ENCODE measurements around the gene LDLRAP1.

LDLRAP1 gene

GRCh38 chr1:25607123-25607522 is 63.7 kb downstream of the LDLRAP1 start:
- H3K4me1 ChIP-seq (ENCODE audit: insufficient read depth, low read length, poor library complexity, severe bottlenecking) = peaks cover 5% of the 10 kb centered on the region
- H3K4me3 ChIP-seq (ENCODE audit: low read length, poor library complexity, severe bottlenecking) = no peak overlapping the region
- no peaks in the 10 kb centered on the region for H3K36me3 ChIP-seq (ENCODE audit: insufficient read depth, low read length)
- no peak overlapping the region for H3K4me2 ChIP-seq (ENCODE audit: low read depth, low read length, poor library complexity, severe bottlenecking)
- H2AFZ ChIP-seq (ENCODE audit: low read length) = no peak overlapping the region
- H3K9me3 ChIP-seq (ENCODE audit: insufficient read depth, low read depth, low read length) = no peaks in the 10 kb centered on the region
- no peaks in the 10 kb centered on the region for H3F3A ChIP-seq (ENCODE audit: low read depth)
- peaks cover 9% of the 10 kb centered on the region for H3K27me3 ChIP-seq (ENCODE audit: insufficient read depth, low read length, poor library complexity, severe bottlenecking)
- TF ChIP-seq EZH2phosphoT487 (IDR thresholded peaks at IDR 0.05; ENCODE audit: borderline replicate concordance) = no peak
- TF ChIP-seq CTCF (conservative IDR thresholded peaks at IDR 0.05; ENCODE audit: low read length) = no peak
- H3K79me2 ChIP-seq (ENCODE audit: insufficient read depth, low read length) = no peaks in the 10 kb centered on the region
- no peaks in the 10 kb centered on the region for H3K9me2 ChIP-seq (replicated peaks; ENCODE audit: low read depth, low read length)
- no peaks in the 10 kb centered on the region for H4K20me1 ChIP-seq (ENCODE audit: insufficient read depth, low read length, poor library complexity, severe bottlenecking)
- no peak overlapping the region for H3K9ac ChIP-seq (ENCODE audit: low read depth, low read length, poor library complexity, severe bottlenecking)

- Histone ChIP-seq H3K36me3 (ENCODE audit: insufficient read depth, low read length) (no peaks in the 10 kb centered on the region), H3K4me3 (ENCODE audit: low read length, poor library complexity, severe bottlenecking) (no peak overlapping the region), H3K9ac (ENCODE audit: low read depth, low read length, poor library complexity, severe bottlenecking) (no peak overlapping the region), H3K27me3 (ENCODE audit: insufficient read depth, low read length, poor library complexity, severe bottlenecking) (peaks cover 9% of the 10 kb centered on the region), H4K20me1 (ENCODE audit: insufficient read depth, low read length, poor library complexity, severe bottlenecking) (no peaks in the 10 kb centered on the region), H3K9me2 (replicated peaks; ENCODE audit: low read depth, low read length) (no peaks in the 10 kb centered on the region), H3K4me2 (ENCODE audit: low read depth, low read length, poor library complexity, severe bottlenecking) (peak overlapping the region; percentile 58), H2AFZ (ENCODE audit: low read length) (no peak overlapping the region), H3K9me3 (ENCODE audit: insufficient read depth, low read depth, low read length) (no peaks in the 10 kb centered on the region), H3K4me1 (ENCODE audit: insufficient read depth, low read length, poor library complexity, severe bottlenecking) (peaks cover 5% of the 10 kb centered on the region), H3F3A (ENCODE audit: low read depth) (no peaks in the 10 kb centered on the region), H3K79me2 (ENCODE audit: insufficient read depth, low read length) (no peaks in the 10 kb centered on the region)
- TF ChIP-seq EZH2phosphoT487 (IDR thresholded peaks at IDR 0.05; ENCODE audit: borderline replicate concordance) = no peak
- peak; percentile 48 for TF ChIP-seq CTCF (conservative IDR thresholded peaks at IDR 0.05; ENCODE audit: low read length)
These were observed 65.2 kb downstream of the LDLRAP1 start for GRCh38 chr1:25608488-25609178.

GRCh38 chr1:25609921-25610320 is 66.5 kb downstream of the LDLRAP1 start:
- TF ChIP-seq EZH2phosphoT487 (IDR thresholded peaks at IDR 0.05; ENCODE audit: borderline replicate concordance) (no peak), CTCF (conservative IDR thresholded peaks at IDR 0.05; ENCODE audit: low read length) (no peak)
- H3K9me3 ChIP-seq (ENCODE audit: insufficient read depth, low read depth, low read length) = no peaks in the 10 kb centered on the region
- H2AFZ ChIP-seq (ENCODE audit: low read length) = no peak overlapping the region
- no peaks in the 10 kb centered on the region for H3K9me2 ChIP-seq (replicated peaks; ENCODE audit: low read depth, low read length)
- H3K79me2 ChIP-seq (ENCODE audit: insufficient read depth, low read length) = no peaks in the 10 kb centered on the region
- peaks cover 5% of the 10 kb centered on the region for H3K4me1 ChIP-seq (ENCODE audit: insufficient read depth, low read length, poor library complexity, severe bottlenecking)
- H3K4me3 ChIP-seq (ENCODE audit: low read length, poor library complexity, severe bottlenecking) = no peak overlapping the region
- H3F3A ChIP-seq (ENCODE audit: low read depth) = no peaks in the 10 kb centered on the region
- H3K36me3 ChIP-seq (ENCODE audit: insufficient read depth, low read length) = no peaks in the 10 kb centered on the region
- peaks cover 9% of the 10 kb centered on the region for H3K27me3 ChIP-seq (ENCODE audit: insufficient read depth, low read length, poor library complexity, severe bottlenecking)
- no peak overlapping the region for H3K9ac ChIP-seq (ENCODE audit: low read depth, low read length, poor library complexity, severe bottlenecking)
- no peaks in the 10 kb centered on the region for H4K20me1 ChIP-seq (ENCODE audit: insufficient read depth, low read length, poor library complexity, severe bottlenecking)
- no peak overlapping the region for H3K4me2 ChIP-seq (ENCODE audit: low read depth, low read length, poor library complexity, severe bottlenecking)
